Activated T-cell treated with anti-CD3 and anti-CD28 coated beads, Interleukin-2, amount 50 U/mL, for 24 hours (primary cell): ENCODE data around the gene PLAGL2.

Experiments
- DNase-seq: peaks from one replicate; pipeline ENCODE4 v3.0.0-alpha.2; 2020
- H3K27ac Mint-ChIP-seq: 2 replicates; pipeline ENCODE4 v1.8.0; 2020; ENCODE audit warnings: mild to moderate bottlenecking, mixed read lengths
- H3K27me3 Mint-ChIP-seq: 2 replicates; pipeline ENCODE4 v1.8.0; 2020; ENCODE audit warnings: mixed read lengths
- H3K36me3 Mint-ChIP-seq: 2 replicates; pipeline ENCODE4 v1.8.0; 2020; ENCODE audit warnings: low read depth, mixed read lengths
- H3K4me1 Mint-ChIP-seq: 2 replicates; pipeline ENCODE4 v1.8.0; 2020; ENCODE audit warnings: low read depth, mixed read lengths
- H3K4me3 Mint-ChIP-seq: 2 replicates; pipeline ENCODE4 v1.8.0; 2020; ENCODE audit warnings: mild to moderate bottlenecking, moderate library complexity, mixed read lengths
- H3K9me3 Mint-ChIP-seq: 2 replicates; pipeline ENCODE4 v1.8.0; 2020; ENCODE audit warnings: mixed read lengths

Gene PLAGL2

DNA sequence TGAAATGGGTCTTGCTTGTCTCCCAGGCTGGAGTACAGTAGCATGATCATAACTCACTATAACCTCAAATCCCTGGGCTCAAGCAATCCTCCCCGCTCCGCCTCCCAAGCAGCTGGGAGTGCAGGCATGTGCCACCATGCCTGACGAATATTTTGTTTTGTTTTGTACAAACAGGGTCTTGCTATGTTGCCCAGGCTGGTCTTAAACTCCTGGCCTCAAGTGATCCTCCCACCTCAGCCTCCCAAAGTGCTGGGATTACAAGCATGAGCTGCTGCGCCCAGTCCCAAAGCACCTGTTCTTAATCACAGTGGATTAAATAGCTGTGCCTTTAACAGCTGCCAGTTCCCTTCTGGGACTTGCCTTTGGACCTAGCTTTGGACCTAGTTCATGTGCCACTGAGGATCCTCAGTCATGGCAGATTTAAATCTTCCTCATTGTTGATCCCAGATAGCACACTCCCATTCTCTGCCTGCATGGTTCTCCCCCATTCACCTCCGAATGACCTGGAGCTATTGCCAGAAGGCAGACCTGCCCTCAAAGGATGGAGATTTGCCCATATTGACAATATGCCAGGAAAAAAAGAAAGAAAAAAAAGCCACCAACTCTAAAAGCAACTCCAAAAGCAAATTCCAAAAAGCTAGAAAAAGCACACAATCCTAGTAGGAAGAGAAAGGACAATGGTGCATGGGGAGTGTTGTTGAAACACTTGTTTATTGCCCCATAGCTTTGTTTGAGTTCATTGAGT is 10.8 kb upstream of the PLAGL2 start:
- Mint-ChIP-seq H3K27me3 (no peaks in the 10 kb centered on the region), H3K36me3 (peaks cover 96% of the 10 kb centered on the region), H3K27ac (peak overlapping the region; percentile 65), H3K4me3 (no peak overlapping the region), H3K9me3 (no peaks in the 10 kb centered on the region), H3K4me1 (peaks cover 17% of the 10 kb centered on the region)
- DNase-seq = no peak

DNA sequence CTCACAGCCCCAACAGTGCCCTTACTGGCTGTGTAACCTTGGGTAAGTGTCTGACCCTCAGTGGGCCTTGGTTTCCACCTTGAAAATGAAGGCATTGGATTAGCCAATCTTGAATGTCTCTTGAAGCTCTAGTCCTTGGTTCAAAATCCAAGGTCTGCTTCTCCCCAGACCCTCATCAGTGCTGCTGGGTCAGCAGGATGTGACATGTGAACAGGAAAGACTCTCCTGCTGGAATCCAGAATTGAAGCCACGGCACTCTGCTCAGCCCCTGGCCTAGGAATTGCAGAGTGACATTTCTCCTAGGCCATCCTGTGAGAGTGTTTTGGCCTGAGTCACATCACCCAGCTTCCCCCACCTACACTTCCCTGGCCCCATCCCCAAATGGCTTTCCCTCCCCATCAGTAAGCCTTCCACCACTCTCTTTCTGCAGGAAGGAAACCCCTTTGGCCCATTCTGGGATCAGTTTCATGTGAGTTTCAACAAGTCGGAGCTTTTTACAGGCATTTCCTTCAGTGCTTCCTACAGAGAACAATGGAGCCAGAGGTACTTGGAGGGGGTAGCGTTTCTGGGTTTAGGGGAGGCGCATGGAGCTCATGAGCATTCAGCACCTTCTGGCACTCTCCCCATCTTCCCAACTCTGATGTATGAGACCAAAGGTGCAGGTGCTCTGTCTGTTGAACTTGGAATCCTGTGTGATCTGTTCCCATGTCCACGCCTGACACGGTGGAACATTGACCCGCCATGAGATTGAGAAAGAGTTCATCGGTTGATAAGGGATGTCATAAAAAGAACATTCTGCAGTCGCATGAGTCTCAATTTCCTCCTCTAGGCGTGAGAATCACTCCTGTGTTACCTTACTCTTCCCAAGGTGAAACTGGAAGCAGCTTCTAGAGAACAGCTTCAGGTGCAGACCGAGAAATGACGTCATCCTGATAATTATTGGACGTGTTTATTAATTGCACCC is 8.9 kb upstream of the PLAGL2 start:
- Mint-ChIP-seq H3K4me1 (peaks cover 30% of the 10 kb centered on the region), H3K27ac (peak overlapping the region; percentile 5), H3K9me3 (no peaks in the 10 kb centered on the region), H3K27me3 (no peaks in the 10 kb centered on the region), H3K36me3 (peaks cover 93% of the 10 kb centered on the region), H3K4me3 (no peak overlapping the region)
- no peak for DNase-seq

DNA sequence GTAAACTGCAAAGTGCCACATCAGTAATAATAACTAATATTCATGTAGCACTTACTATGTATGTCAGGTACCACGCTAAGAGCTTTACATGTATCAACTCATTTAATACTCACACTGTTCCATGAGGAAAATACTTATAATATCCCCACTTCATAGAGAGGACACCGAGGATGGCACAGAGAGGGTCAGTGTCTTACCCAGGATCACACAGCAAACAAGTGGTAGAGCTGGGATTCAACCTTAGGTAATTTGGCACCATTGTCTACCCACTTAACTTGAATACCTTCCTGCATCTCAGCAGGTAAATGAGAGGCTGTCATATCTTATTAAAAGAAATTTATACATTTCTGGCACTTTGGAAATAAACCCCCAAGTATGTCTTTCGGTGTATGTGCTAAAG is 8.2 kb upstream of the PLAGL2 start:
- no peak overlapping the region for H3K4me3 Mint-ChIP-seq
- no peak for DNase-seq
- peak overlapping the region; percentile 5 for H3K27ac Mint-ChIP-seq
- no peaks in the 10 kb centered on the region for H3K27me3 Mint-ChIP-seq
- H3K9me3 Mint-ChIP-seq = no peaks in the 10 kb centered on the region
- H3K36me3 Mint-ChIP-seq = peaks cover 93% of the 10 kb centered on the region
- peaks cover 35% of the 10 kb centered on the region for H3K4me1 Mint-ChIP-seq

DNA sequence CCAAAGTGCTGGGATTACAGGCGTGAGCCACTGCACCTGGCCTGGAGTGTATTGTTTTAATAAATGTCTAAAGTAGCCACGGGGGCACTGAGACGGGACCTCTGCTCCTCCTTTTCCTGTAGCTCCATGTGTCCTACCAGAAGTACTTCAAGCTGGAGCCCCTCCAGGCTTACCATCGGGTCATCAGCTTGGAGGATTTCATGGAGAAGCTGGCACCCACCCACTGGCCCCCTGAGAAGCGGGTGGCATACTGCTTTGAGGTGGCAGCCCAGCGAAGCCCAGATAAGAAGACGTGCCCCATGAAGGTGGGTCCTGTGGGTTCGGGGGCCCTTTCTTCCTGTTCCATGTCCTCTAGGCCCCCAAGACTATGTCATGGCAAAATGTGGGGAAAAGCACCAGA is 7.6 kb upstream of the PLAGL2 start:
- Mint-ChIP-seq H3K36me3 (peaks cover 95% of the 10 kb centered on the region), H3K27ac (peak overlapping the region; percentile 24)

DNA sequence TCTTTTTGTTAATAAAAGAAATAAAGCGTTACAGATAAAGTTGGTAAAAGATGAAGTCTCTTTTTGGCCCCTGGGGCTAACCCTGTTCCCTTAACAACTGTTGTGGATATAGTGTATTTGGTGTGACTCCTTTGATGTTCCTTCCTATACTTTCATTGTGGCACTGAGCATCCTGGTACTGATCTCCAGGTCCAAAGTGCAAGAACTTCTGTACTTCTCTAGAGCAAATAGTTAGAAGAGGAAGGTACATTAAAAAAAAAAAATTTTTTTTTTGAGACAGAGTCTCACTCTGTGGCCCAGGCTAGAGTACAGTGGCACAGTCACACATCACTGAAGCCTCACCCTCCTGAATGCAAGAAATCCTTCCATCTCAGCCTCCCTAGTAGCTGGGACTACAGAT is 6.3 kb upstream of the PLAGL2 start:
- no peak overlapping the region for H3K4me3 Mint-ChIP-seq
- peaks cover 51% of the 10 kb centered on the region for H3K4me1 Mint-ChIP-seq
- H3K9me3 Mint-ChIP-seq = no peaks in the 10 kb centered on the region
- no peaks in the 10 kb centered on the region for H3K27me3 Mint-ChIP-seq
- peaks cover 96% of the 10 kb centered on the region for H3K36me3 Mint-ChIP-seq
- DNase-seq = no peak
- no peak overlapping the region for H3K27ac Mint-ChIP-seq

More for the DNA sequence above, 7.6 kb upstream of the PLAGL2 start:
- Mint-ChIP-seq H3K27me3 (no peaks in the 10 kb centered on the region), H3K9me3 (no peaks in the 10 kb centered on the region), H3K4me1 (peaks cover 41% of the 10 kb centered on the region), H3K4me3 (no peak overlapping the region)
- no peak for DNase-seq

DNA sequence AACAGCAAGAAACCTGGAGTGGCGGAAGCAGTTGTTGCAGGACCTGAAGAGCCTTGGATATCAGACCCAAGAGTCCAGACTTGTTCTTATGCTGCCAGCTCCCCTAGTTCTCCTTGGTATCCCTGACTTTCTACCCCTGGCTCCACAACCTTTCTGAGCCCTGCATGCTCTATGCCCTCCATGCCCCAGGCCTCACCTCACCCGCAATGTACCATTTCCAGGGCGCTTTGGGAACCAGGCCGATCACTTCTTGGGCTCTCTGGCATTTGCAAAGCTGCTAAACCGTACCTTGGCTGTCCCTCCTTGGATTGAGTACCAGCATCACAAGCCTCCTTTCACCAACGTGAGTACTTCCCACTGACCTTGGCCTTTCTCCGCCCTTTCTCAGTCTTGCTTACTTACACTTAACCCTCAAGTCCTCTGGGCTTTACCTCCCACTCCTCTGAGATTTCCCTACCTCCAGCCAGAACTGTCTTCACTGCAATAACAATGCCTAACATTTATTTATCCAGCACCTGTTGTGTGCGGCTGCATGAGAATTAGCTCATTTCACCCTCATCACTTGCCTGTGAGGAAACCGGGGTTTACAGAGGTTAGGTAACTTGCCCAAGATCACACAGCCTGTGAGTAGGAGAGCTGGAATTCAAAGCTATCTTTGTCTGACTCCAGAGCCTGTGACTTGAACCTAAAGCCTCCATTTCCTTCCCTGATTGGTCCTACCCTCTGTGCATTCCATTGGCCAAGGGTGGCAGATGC is 2.5 kb upstream of the PLAGL2 start:
- Mint-ChIP-seq H3K27me3 (no peaks in the 10 kb centered on the region), H3K4me3 (peak overlapping the region; percentile 94), H3K36me3 (peaks cover 91% of the 10 kb centered on the region), H3K4me1 (peaks cover 60% of the 10 kb centered on the region), H3K9me3 (no peaks in the 10 kb centered on the region), H3K27ac (peak overlapping the region; percentile 93)
- DNase-seq = no peak

DNA sequence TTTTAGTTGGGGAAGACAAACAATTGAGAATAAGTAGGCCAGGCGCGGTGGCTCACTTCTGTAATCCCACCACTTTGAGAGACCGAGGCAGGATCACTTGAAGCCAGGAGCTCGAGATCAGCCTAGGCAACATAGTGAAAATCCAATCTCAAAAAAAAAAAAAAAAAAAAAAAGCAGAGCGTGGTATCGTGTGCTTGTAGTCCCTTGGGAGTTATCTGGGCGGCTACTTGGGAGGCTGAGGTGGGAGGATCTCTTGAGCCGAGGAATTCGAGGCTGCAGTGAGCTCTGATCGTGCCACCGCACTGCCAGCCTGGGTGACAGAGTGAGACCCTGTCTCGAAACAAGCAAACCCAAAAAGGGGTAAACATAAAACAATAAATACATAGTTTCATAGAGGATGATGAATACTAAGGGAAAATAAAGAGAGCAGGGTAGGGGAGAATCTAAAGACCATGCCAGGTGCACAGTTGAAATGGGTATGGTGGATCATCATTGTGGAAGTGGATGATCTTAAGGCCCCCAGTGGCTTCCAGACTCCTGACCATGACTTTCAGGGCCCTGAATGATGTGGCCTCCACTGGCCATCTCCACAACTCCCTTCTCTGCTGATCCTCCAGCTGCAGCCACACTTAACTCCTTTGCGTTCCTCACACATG is 1.1 kb upstream of the PLAGL2 start:
- Mint-ChIP-seq H3K9me3 (no peaks in the 10 kb centered on the region), H3K36me3 (peaks cover 90% of the 10 kb centered on the region), H3K27ac (peak overlapping the region; percentile 93), H3K4me1 (peaks cover 64% of the 10 kb centered on the region), H3K4me3 (peak overlapping the region; percentile 94), H3K27me3 (no peaks in the 10 kb centered on the region)
- no peak for DNase-seq

DNA sequence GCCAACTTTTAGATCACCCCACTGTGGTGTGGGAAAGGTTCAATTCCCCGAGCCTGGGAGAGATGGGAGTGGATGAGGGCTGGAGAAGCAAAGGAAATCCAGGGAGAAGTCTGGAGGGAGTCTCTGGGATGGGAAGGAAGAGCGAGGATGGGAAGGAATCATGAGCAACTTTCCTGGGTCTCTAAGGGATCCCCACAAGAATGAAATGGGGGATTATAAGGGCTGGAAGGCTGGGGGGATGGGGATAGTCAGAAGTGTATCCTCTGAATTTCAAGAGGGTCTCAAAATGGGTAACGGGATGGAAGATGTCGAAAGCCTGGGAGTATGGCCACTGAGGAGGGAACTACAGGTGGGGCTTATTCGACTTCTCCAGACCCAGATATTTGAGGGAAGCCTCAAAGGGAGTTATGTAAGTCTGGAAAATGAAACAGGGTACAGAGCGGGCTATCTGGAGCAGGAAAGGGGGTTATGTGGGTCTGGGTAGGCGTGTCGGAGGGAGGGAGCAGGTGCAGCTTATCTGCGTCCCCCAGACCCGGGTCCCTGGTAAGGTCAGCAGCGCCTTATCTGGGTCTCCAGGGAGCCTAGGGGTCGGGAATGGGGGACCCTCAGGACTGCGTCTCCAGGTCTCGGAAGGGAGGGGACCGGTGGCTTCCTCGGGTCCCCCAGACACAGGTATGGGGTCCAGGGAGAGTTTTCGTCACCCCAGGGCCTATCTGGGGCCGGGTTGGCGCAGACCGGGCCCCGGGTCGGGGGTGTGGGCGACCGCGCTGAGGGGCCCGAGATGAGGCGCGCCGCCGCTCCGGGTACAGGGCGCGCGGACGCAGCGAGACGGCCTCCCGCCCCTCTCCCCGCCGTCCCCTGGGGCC is 550 bp downstream of the PLAGL2 start:
- Mint-ChIP-seq H3K4me1 (peaks cover 73% of the 10 kb centered on the region), H3K27me3 (no peaks in the 10 kb centered on the region), H3K9me3 (no peaks in the 10 kb centered on the region), H3K4me3 (peak overlapping the region; percentile 92), H3K36me3 (peaks cover 94% of the 10 kb centered on the region), H3K27ac (peak overlapping the region; percentile 96)
- DNase-seq = no peak

DNA sequence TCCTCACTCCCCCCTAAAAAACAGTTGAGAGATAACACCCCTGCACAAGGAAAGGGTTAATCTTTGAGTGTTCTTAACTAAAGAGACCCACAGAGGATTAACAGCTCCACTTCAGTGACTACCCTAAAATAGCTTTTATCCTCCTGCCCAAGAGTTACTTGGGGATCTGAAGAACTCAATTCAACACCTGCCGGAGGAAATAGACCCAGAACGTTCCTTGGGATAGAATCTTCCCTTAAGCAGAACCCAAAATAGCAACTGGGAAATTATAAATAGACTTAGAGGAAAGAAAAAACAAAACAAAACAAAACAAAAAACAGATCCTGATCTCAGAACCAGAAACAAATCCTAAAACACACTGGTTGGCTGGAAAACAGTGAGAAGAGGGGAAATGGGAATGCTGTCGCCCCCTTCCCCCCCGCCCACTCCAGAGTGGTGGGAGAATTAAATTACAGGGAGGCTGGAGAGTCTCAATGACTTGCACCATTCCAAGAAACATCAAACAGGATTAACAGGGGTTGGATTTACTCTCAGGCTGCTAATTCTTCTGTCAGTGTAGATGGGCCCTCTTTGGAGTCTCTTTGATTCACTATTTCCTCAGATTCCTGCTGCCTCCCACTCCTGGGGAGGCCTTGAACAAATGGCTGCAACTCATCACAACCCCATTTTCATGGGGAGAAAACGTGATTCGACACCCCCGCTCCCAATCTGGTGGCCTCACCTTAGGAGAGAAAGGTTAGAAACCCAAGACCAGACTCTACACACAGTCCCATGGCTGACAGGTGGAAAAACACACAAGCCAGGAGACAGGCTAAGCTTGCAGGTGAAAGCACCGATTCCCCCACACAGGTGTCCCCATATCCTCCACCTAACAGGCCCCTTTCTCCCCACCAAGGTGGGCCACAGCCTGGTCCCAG is 1.4 kb downstream of the PLAGL2 start:
- Mint-ChIP-seq H3K9me3 (no peaks in the 10 kb centered on the region), H3K4me3 (peak overlapping the region; percentile 92), H3K27me3 (no peaks in the 10 kb centered on the region), H3K27ac (peak overlapping the region; percentile 96), H3K36me3 (peaks cover 94% of the 10 kb centered on the region), H3K4me1 (peaks cover 74% of the 10 kb centered on the region)
- DNase-seq = peak; percentile 58

DNA sequence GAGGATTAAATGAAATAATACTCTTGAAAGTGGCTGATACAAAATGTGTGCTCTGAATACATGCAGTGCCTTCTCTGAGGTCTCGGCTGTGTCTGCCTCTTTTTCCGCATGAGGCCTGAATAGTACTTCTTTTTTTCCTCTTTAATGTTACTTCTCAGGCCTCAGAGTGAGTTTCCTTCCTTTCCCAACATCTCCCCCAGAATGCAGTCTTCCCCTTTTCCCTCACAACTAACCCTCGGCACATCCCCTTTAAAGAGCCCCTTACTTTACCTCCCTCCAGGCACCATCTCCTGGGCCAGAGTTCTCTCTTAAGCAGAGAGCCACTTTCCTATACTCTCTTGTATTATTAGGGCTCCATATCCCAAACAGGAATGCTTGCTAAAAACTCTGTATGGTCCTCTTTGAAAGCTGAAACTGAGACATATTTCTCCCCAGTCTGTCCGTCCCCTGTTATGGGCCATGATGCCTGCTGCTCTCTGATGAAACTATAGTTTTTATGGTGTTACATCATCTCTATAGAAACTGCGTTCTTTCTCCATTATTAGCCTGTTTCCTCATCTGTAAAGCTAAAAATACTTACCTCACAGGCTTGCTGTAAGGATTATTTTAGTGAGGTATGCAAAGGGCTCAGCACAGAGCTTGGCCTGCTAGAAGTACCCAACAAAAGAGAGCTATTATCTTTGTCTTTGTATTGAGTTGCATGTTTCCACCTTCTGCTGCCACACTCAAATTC is 2.3 kb downstream of the PLAGL2 start:
- H3K9me3 Mint-ChIP-seq = no peaks in the 10 kb centered on the region
- peaks cover 73% of the 10 kb centered on the region for H3K4me1 Mint-ChIP-seq
- peak overlapping the region; percentile 96 for H3K27ac Mint-ChIP-seq
- H3K36me3 Mint-ChIP-seq = peaks cover 94% of the 10 kb centered on the region
- H3K27me3 Mint-ChIP-seq = no peaks in the 10 kb centered on the region
- DNase-seq = no peak
- peak overlapping the region; percentile 92 for H3K4me3 Mint-ChIP-seq

DNA sequence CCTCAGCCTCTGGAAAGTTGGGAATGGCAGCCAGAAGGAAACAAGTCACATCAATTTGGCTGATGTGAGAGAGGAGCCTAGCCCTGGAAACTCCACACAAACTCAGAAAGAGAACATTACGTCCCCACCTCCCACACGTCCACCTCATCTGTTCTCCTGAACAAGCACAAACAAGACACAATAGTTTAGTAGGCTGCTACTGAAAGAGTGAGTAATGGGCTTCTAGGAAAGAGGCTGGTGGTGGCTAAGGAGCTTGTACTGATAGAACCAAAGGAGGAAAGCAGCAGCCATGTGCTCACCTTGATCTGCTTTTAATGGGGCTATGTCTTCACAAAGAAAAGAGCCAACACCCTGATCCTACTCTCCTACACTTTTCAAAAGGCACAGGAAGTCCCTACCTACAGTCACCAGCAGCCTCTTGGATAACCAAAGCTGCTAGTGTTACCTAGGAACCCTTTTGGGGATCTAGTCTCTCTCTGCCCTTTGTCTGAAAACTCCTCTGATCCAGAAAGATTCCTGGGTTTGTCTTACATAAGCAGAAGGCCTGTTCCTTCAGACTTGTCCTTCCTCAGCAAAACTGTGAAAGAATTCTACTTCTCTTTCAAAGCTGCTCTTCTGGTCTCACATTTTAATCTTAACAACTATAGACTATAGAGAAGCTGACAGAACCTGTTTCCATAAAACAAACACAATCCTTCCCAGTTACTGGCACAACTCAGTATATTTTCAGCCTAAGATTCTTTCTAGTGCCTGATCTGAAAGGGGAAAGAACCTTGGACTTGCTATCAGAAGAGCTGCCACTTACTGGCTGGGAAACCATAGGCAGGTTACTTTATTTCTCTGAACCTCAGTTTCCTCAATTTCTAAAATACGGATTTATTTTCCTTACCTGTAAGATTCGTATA is 3.1 kb downstream of the PLAGL2 start:
- Mint-ChIP-seq H3K4me3 (peak overlapping the region; percentile 92), H3K4me1 (peaks cover 72% of the 10 kb centered on the region), H3K27me3 (no peaks in the 10 kb centered on the region), H3K27ac (peak overlapping the region; percentile 96), H3K36me3 (peaks cover 94% of the 10 kb centered on the region), H3K9me3 (no peaks in the 10 kb centered on the region)
- peak; percentile 79 for DNase-seq
